Gastrocnemius medialis (tissue), 4 donors: ENCODE measurements around the gene PLCXD3.

Source experiments
- POLR2A ChIP-seq, 2 donors: fragments of 450-650 bp; IDR thresholded peaks; one replicate each; pipeline ENCODE4 v1.6.1; 2017; ENCODE audit warnings: antibody characterized with exemption in 2 of 2, mild to moderate bottlenecking in 2 of 2, moderate library complexity in 2 of 2
- TF ChIP-seq, protein P1 (sequence below), 5 experiments: fragments of 450-650 bp in 3 of 5; fragments of 200-600 bp in 2 of 5; sonication (generic) in 2 of 5; IDR thresholded peaks in 4 of 5; conservative IDR thresholded peaks in 1 of 5; 1 replicate in 4 of 5; 2 replicates in 1 of 5; pipeline ENCODE4 v1.5.1; 2016 to 2019; ENCODE audit warnings: antibody characterized with exemption in 5 of 5, mild to moderate bottlenecking in 3 of 5, moderate library complexity in 3 of 5

DNA sequence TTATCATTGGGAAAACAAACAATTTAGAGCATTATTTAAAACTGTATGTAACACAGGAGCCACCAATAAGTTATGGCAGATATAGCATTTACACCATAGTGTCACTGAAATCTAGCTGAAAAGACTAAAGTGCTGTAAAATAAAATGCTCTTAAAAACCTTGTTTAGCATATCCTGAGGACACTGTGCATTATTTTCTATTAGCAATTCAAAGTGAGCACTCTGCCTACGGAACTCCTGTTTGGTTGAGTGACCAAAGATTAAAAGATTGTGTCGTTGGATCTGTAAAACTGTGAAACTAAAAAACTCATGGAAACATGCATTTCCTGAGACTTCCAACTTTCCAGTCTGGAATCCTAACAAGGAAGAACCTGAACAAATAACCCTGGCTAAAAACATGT, 201.1 kb downstream of the PLCXD3 start:
- TF ChIP-seq, protein P1, sequence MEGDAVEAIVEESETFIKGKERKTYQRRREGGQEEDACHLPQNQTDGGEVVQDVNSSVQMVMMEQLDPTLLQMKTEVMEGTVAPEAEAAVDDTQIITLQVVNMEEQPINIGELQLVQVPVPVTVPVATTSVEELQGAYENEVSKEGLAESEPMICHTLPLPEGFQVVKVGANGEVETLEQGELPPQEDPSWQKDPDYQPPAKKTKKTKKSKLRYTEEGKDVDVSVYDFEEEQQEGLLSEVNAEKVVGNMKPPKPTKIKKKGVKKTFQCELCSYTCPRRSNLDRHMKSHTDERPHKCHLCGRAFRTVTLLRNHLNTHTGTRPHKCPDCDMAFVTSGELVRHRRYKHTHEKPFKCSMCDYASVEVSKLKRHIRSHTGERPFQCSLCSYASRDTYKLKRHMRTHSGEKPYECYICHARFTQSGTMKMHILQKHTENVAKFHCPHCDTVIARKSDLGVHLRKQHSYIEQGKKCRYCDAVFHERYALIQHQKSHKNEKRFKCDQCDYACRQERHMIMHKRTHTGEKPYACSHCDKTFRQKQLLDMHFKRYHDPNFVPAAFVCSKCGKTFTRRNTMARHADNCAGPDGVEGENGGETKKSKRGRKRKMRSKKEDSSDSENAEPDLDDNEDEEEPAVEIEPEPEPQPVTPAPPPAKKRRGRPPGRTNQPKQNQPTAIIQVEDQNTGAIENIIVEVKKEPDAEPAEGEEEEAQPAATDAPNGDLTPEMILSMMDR (IDR thresholded peaks at IDR 0.05 in 4 of 5, conservative IDR thresholded peaks at IDR 0.05 in 1 of 5): no peak
- TF ChIP-seq POLR2A (IDR thresholded peaks at IDR 0.05): no peak
